H1 (cell line): ENCODE measurements around the gene CAB39L. TPM values are rescaled to one million over a fixed set of nuclear protein-coding genes. Genes with fewer than 3 reads are reported as not detected.

Source experiments
- CHD1 ChIP-seq: IDR thresholded peaks from 2 replicates; pipeline ENCODE4 v1.6.1; 2012; ENCODE audit warnings: low read depth, low read length, improper control_type of control experiment
- CREB1 ChIP-seq: IDR thresholded peaks from 2 replicates; pipeline ENCODE4 v1.6.1; 2012; ENCODE audit warnings: inconsistent platforms
- EGR1 ChIP-seq: IDR thresholded peaks from 2 replicates; pipeline ENCODE4 v1.6.1; 2011; ENCODE audit warnings: low read depth, low read length, borderline replicate concordance
- EP300 ChIP-seq, 2 experiments: IDR thresholded peaks; 1 replicate in 1 of 2; 2 replicates in 1 of 2; pipeline ENCODE4 v1.6.1; 2011 to 2012; ENCODE audit warnings: low read depth in 2 of 2, low read length in 2 of 2, mild to moderate bottlenecking in 2 of 2, borderline replicate concordance in 1 of 2, inconsistent platforms in 1 of 2, moderate library complexity in 1 of 2
- SAP30 ChIP-seq: fragments of 300-600 bp; sonication (generic); IDR thresholded peaks from 2 replicates; pipeline ENCODE4 v1.7.1; 2012; ENCODE audit warnings: low read length, moderate library complexity, mild to moderate bottlenecking, inconsistent platforms; ENCODE audit not compliant: insufficient read depth, insufficient replicate concordance
- polyA plus RNA-seq, 7 experiments: library from polyadenylated mRNA; depleted of rRNA in 3 of 7; stranded (reverse) in 5 of 7; unstranded in 2 of 7; fragments of >200 nt in 5 of 7; fragments of 200-250 nt in 2 of 7; gene quantifications; 1 replicate in 5 of 7; 2 replicates in 1 of 7; 4 replicates in 1 of 7; pipeline versions ENCODE4 v1.2.1 to v1.2.3, GENCODE V29; 2011 to 2013; ENCODE audit warnings: missing spikeins in 2 of 7, mixed read lengths in 2 of 7
- total RNA-seq: library from RNA; stranded (reverse); fragmentation: NEBNext Ultra II Directional; extraction: Animal tissue kit (Norgen Biotek cat#: 25700); gene quantifications from 2 replicates; pipeline ENCODE4 v1.2.1, GENCODE V29; 2021

The CAB39L gene
- total and polyA plus RNA-seq, 2 of the 8 experiments (the other 6 are each of a cell fraction or from before 2014, with no cell fraction given), result 2.5 to 4.8 TPM

GRCh38 chr13:49488563-49488962, 44.7 kb upstream of the CAB39L start (continued):
- TF ChIP-seq CHD1, result no peak
- TF ChIP-seq CREB1, result no peak
- no peak for TF ChIP-seq SAP30
- no peak for TF ChIP-seq EP300 (IDR thresholded peaks at IDR 0.05; ENCODE audit: borderline replicate concordance in 1 of 2, low read depth in 2 of 2, low read length in 2 of 2)
- no peak for TF ChIP-seq EGR1
